GM21526 (cell line): ENCODE data around the gene FHIP2A.
"Not testable (repeated sequence)": the region's sequence is repeated elsewhere in the genome, so short reads cannot be mapped to it uniquely, and the experiment has no call there.

Source experiments
- ATAC-seq: cut with Tn5 transposase; IDR thresholded peaks from one replicate; pipeline ENCODE4 v1.9.1; 2021; ENCODE audit warnings: moderate library complexity; ENCODE audit not compliant: unreplicated experiment, low FRiP score

FHIP2A gene

DNA sequence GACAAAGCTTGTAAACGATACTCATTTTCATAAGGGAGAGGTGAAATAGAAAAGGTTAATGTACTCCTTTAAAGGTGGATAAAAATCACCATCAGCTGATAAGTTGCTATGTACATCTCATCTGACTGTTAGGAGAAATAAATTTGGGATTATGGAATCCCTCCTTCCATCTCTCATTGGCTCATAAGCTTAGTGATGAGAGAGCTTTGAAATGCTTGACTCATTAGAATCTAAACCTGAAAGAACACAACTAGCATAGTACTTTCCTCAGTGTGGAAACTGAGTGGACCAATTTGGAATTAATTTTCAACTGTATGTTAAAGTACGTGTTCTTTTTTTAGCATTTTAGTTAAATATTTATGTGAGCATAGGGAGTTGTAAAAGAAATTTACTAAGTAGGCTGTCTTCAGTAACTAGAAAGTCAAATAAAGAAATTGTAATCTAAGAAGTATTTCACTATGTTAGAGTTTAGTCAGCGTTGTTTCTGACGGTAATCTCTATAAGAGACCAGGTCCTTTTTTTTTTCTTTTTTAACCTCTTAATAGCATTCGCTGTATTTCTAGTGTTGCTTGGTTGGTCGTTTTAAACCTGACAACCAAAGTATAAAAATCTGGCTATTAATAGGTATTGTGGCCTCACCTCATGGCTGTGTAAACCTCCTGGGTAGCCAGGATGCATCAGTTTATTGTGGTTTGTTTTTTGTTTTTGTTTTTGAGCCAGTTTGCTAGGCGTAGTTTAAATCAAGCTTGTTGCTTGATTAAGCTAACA is 34.4 kb downstream of the FHIP2A start:
- ATAC-seq = no peak

DNA sequence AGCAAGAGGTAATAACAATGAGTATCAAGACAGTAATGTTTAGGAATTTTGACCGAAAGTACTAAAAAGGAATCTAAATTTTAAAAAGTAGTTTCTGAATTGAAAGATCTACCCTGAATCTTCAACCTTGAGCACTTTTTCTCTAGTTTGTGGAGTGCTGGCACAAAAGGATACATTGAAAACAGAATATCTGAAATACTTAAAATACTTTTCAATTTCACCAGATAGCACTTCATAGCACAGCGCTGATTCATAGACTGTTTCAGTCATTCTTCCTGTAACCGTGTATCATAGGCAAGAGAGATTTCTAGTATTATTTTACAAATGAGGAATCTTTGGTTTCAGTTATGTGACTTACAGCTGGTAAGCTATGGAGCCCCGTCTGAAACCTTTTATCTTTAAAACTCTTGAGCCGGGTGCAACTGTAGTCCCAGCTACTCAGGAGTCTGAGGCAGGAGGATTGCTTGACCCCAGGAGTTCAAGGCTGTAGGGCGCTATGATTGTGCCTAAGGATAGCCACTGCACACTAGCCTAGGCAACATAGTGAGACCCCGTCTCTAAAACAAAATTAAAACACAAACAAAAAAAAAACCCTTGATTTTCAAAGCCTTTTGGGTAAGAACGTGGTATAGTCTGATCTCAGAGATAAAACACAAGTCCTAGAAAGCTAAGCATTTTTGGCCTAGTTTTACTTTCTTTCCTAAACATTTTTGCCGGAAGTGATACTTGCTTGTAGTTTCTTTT is 35.1 kb downstream of the FHIP2A start:
- peak; percentile 62 for ATAC-seq

DNA sequence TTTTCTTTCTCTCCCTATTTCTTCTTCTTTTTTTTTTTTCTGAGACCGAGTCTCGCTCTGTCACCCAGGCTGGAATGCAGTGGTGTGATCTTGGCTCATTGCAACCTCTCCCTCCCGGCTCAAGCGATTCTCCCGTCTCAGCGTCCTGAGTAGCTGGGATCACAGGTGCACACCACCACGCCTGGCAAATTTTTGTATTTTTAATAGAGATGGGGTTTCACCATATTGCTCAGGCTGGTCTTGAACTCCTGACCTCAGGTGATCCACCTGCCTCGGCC is 35.6 kb downstream of the FHIP2A start:
- not testable (repeated sequence) for ATAC-seq

DNA sequence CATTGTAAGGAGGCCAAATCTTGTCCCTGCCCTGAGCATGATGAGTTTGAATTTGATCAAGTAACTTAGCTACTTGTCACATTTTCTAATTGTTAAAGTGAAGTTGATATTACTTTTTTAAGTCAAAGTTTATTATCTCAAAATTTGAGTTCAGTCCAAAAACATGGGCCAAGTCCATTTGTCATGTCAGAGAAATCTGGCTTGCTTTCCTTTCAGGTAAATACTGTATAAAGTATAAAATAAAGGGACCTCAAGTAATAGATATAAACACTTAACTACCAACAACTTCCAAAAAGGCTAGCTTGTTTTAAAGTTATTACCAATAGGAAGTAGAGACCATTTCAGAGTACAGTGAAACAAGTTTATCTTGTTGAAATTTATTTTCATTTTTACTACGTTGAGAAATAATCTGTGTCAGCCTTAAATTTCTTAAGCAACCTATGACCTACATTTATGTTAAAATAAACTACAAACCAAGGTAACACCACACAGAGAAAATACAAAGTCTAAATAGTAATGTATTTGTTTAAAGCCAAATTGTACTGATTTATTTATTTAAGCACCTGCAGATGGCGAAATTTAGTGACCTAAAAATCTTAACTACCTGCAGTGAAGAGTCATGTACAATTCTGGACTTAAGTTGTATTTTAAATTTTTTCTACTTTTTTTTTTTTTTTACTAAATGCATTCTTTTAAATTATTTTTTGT is 36.5 kb downstream of the FHIP2A start:
- no peak for ATAC-seq

DNA sequence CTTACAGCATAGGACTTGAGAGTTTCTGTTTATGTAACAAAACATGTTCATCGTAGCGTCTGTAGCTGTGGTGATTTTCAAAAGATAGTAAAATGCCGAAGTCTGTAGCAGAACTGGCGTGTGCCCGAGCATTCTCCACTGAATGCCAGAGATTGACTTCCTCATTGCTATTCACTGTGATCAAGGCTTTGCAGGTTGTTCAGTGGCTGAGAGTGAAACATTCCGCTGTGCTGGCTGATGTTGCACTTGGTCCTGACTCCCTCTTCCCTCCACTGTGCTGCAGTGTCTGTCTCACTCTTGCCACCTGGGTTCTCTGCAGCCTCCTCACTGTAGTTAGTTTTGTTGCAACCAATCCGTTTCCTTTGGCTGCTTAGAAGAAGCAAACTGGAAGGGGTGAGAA is 37.6 kb downstream of the FHIP2A start:
- no peak for ATAC-seq

DNA sequence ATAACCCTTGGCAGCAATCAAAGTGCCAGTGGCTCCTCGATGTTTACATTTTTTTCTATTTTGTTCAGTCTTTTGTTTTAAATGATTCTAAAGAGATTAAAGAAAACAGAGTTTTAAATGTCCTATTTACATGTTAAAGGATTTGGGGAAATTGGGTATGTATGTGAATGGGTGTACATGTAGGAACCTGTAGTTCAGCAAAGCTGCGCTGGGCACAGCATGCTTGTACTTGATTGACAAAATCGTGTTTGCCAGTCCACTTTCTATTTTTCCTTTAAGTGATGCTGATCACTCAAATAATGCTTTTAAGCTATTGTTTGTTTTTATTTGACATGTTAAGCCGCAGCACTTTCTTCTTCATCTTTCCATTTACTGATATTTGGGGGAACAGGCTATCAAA is 40.9 kb downstream of the FHIP2A start:
- ATAC-seq = no peak

DNA sequence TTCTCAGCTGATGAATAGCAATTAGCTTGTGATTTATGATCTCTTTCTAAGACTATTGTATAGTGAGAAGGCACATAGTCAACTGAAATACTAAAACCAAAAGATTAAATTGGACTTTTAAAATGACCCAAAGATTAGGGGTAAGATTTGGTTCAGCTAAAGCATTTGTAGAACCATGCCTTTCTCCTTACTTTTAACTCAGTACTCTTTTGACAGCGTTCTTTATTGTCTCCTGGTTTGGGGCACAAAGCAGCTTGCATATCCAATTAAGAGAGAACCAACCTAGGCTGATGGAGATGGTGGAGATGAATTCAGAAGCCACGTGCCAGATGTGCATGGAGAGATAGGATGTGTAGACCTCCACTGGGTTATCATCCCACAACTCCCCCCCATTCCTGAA is 45.8 kb downstream of the FHIP2A start:
- ATAC-seq = no peak

DNA sequence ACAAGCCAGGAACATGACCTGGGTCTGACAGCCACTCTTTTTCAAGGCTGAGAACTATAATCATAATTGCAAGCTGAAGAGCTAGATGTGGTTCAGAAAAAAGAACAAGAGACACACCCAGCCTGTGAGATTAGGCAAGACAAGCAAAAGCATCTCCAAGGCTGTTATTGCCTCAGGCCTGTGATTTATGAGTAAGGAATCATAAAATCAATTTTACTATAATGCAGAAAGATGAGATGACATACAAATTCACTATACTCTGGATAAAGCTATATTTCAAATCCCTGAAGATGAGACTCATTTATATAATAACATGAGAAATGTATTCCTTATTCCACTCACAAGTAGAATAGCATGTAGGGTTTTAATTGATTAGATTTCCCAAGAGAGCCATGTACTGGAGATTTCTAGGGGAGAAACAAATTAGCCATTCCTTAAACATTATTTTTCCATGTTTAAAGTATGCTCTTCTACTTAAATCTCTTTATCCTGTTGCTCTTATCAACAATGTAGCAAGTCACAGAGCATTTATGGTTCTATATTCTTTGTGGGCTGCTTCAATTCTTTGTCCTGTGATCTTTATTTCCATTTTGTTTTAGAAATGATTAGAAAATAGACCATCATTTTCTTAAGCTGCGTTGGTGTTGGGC is 47.4 kb downstream of the FHIP2A start:
- ATAC-seq = no peak

DNA sequence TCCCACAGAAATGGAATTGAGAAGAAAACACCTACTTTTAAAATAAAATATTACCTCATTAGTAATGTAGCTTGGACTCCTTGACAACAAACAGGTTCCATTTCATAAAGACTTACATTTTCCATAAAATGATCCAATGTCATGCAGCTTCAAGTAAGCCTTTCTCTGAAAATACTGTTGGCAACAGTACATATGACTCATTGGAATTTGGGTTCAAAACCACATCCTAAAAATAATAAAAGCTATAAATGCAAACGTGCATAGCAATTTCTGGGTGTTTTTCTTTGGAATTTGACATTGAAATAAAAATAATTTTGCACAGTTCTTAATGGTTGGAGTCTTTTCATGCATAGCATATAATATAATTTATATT is 47.9 kb downstream of the FHIP2A start:
- no peak for ATAC-seq

DNA sequence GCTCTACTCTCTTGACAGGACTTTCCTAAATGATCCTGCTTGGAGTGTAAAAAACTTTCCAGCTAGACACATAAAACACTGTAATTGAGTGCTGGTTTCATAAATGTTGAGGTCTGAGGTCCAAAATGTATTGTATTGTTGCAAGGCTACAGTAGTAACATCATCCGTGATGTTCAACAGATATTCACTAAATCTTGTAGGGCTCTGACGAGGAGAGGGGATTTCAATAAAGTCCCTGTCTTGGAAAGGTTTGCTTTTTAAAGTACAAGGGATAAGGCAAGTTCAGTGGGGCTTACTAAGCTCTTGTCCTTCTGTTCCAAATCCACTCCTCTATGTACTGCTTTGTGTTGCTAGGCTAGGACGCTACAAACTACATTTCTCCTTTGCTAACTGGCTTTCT is 48.9 kb downstream of the FHIP2A start:
- ATAC-seq = no peak

DNA sequence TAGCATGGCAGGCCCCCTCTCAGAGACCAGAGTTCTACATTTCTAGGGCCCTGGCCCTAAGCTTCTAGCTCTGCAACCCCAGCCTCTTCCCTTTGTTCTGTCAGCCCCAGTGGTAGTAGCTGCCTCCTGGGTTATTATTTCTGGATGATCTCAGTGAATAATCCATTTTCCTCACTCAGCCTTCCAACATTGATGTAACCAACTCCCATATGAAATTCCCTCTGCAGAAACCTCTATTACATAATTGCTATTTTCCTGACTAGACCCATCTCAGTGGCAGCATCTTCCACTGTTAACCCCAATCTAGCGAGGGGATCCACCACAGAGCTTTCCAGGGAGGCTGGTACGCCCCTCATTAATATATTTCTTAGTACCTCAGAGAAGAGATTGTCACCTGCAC is 49.8 kb downstream of the FHIP2A start:
- ATAC-seq = no peak
